GM12873 (cell line): ENCODE measurements around the gene MTFP1.

Source experiments
- CTCF ChIP-seq: IDR thresholded peaks from 2 replicates; pipeline ENCODE4 v1.5.1; 2012; ENCODE audit warnings: low read depth, mild to moderate bottlenecking, moderate library complexity, low read length, control low read depth; ENCODE audit not compliant: insufficient read depth; ENCODE audit errors: missing control alignments

Gene MTFP1

GRCh38 chr22:30432520-30432919 is 7.0 kb downstream of the MTFP1 start:
- TF ChIP-seq CTCF = no peak

- no peak for TF ChIP-seq CTCF
Observed at GRCh38 chr22:30433227-30433626, 7.7 kb downstream of the MTFP1 start.

- TF ChIP-seq CTCF = no peak
Observed at GRCh38 chr22:30433773-30434172, 8.2 kb downstream of the MTFP1 start.

- no peak for TF ChIP-seq CTCF
Observed at GRCh38 chr22:30434843-30435242, 9.3 kb downstream of the MTFP1 start.

GRCh38 chr22:30435674-30436126 is 10.1 kb downstream of the MTFP1 start:
- TF ChIP-seq CTCF = peak; percentile 46

- no peak for TF ChIP-seq CTCF
Observed at GRCh38 chr22:30436196-30436595, 10.6 kb downstream of the MTFP1 start.

- no peak for TF ChIP-seq CTCF
Observed at GRCh38 chr22:30438559-30438958, 13.0 kb downstream of the MTFP1 start.

GRCh38 chr22:30439226-30439625 is 13.7 kb downstream of the MTFP1 start:
- TF ChIP-seq CTCF = no peak
